NT2/D1 (cell line): ENCODE data around the gene ANTKMT.

ENCODE experiments used
- DNase-seq: peaks from one replicate; pipeline ENCODE4 v3.0.0-alpha.2; 2011; ENCODE audit warnings: low read depth, low spot score
- H3K27me3 ChIP-seq: 2 replicates; pipeline ENCODE4 v1.6.0; 2011; ENCODE audit warnings: mild to moderate bottlenecking; ENCODE audit not compliant: insufficient read length, insufficient read depth
- H3K36me3 ChIP-seq: 2 replicates; pipeline ENCODE4 v1.6.1; 2011; ENCODE audit warnings: mild to moderate bottlenecking, low read length, mixed read lengths; ENCODE audit not compliant: insufficient read depth, insufficient read length
- H3K4me1 ChIP-seq: 2 replicates; pipeline ENCODE4 v1.5.1; 2011; ENCODE audit not compliant: insufficient read depth, insufficient read length
- H3K4me3 ChIP-seq: 2 replicates; pipeline ENCODE4 v1.5.1; 2011; ENCODE audit warnings: low read depth; ENCODE audit not compliant: insufficient read length
- H3K9ac ChIP-seq: 2 replicates; pipeline ENCODE4 v1.6.0; 2011; ENCODE audit warnings: low read depth; ENCODE audit not compliant: insufficient read length
- H3K9me3 ChIP-seq: 2 replicates; pipeline ENCODE4 v1.5.1; 2011; ENCODE audit warnings: mild to moderate bottlenecking, low read length; ENCODE audit not compliant: insufficient read depth
- SUZ12 ChIP-seq: IDR thresholded peaks from 2 replicates; pipeline ENCODE4 v1.6.1; 2011; ENCODE audit not compliant: insufficient read length, insufficient read depth; ENCODE audit errors: extremely low read depth
- YY1 ChIP-seq: IDR thresholded peaks from 2 replicates; pipeline ENCODE4 v1.6.1; 2011; ENCODE audit not compliant: insufficient read length, insufficient read depth
- ZNF274 ChIP-seq: IDR thresholded peaks from 2 replicates; pipeline ENCODE4 v1.6.1; 2011; ENCODE audit warnings: mild to moderate bottlenecking, low read depth, low read length

The ANTKMT gene

GRCh38 chr16:718922-719321 is 2.0 kb upstream of the ANTKMT start:
- no peak for DNase-seq
- Histone ChIP-seq H3K9ac (peak overlapping the region; percentile 76), H3K9me3 (no peaks in the 10 kb centered on the region; the same call in 1 of the 2 replicates), H3K27me3 (no peaks in the 10 kb centered on the region), H3K36me3 (peaks cover 14% of the 10 kb centered on the region), H3K4me3 (no peak overlapping the region), H3K4me1 (peaks cover 48% of the 10 kb centered on the region)
- TF ChIP-seq YY1 (no peak), SUZ12 (no peak), ZNF274 (no peak)

- Histone ChIP-seq H3K9me3 (no peaks in the 10 kb centered on the region; the same call in 1 of the 2 replicates), H3K4me3 (peak overlapping the region; percentile 88), H3K36me3 (peaks cover 14% of the 10 kb centered on the region), H3K4me1 (peaks cover 41% of the 10 kb centered on the region), H3K27me3 (no peaks in the 10 kb centered on the region), H3K9ac (peak overlapping the region; percentile 99)
- TF ChIP-seq ZNF274 (no peak), SUZ12 (no peak), YY1 (no peak)
- DNase-seq, result no peak
Measured at GRCh38 chr16:719815-720446, 1.0 kb upstream of the ANTKMT start.

GRCh38 chr16:720447-720989 is 428 bp upstream of the ANTKMT start:
- H3K4me3 ChIP-seq, result peak overlapping the region; percentile 88
- peak; percentile 62 for DNase-seq
- TF ChIP-seq YY1 (no peak), SUZ12 (no peak), ZNF274 (no peak)
- peak overlapping the region; percentile 99 for H3K9ac ChIP-seq
- H3K9me3 ChIP-seq, result no peaks in the 10 kb centered on the region; the same call in 1 of the 2 replicates
- H3K4me1 ChIP-seq, result peaks cover 42% of the 10 kb centered on the region
- no peaks in the 10 kb centered on the region for H3K27me3 ChIP-seq
- H3K36me3 ChIP-seq, result peaks cover 14% of the 10 kb centered on the region

GRCh38 chr16:721765-722540 is 1.0 kb downstream of the ANTKMT start:
- peaks cover 14% of the 10 kb centered on the region for H3K36me3 ChIP-seq
- no peaks in the 10 kb centered on the region; the same call in 1 of the 2 replicates for H3K9me3 ChIP-seq
- H3K9ac ChIP-seq, result no peak overlapping the region
- TF ChIP-seq ZNF274, result no peak
- no peak for TF ChIP-seq YY1
- TF ChIP-seq SUZ12, result no peak
- peaks cover 3% of the 10 kb centered on the region for H3K27me3 ChIP-seq
- no peak for DNase-seq
- H3K4me1 ChIP-seq, result peaks cover 46% of the 10 kb centered on the region
- peak overlapping the region; percentile 88 for H3K4me3 ChIP-seq

- DNase-seq, result no peak
- Histone ChIP-seq H3K4me3 (no peak overlapping the region), H3K36me3 (peaks cover 14% of the 10 kb centered on the region), H3K27me3 (peaks cover 6% of the 10 kb centered on the region), H3K9ac (no peak overlapping the region), H3K4me1 (peaks cover 38% of the 10 kb centered on the region), H3K9me3 (no peaks in the 10 kb centered on the region; the same call in 1 of the 2 replicates)
- TF ChIP-seq YY1, result no peak
- no peak for TF ChIP-seq ZNF274
- TF ChIP-seq SUZ12, result no peak
Measured at GRCh38 chr16:722835-723633, 2.1 kb downstream of the ANTKMT start.

GRCh38 chr16:723695-724094 is 2.7 kb downstream of the ANTKMT start:
- H3K9me3 ChIP-seq, result no peaks in the 10 kb centered on the region; the same call in 1 of the 2 replicates
- no peak overlapping the region for H3K4me3 ChIP-seq
- TF ChIP-seq ZNF274, result no peak
- no peak overlapping the region for H3K9ac ChIP-seq
- H3K4me1 ChIP-seq, result peaks cover 34% of the 10 kb centered on the region
- peaks cover 14% of the 10 kb centered on the region for H3K36me3 ChIP-seq
- DNase-seq, result no peak
- H3K27me3 ChIP-seq, result peaks cover 6% of the 10 kb centered on the region
